Lower leg skin (tissue), 4 donors: ENCODE results near the gene HEBP1. TPM values are rescaled to one million over a fixed set of nuclear protein-coding genes. Genes with fewer than 3 reads are reported as not detected.

Source experiments
- DNase-seq, 2 donors: peaks; one replicate each; pipeline ENCODE4 v3.0.0-alpha.2; 2019; ENCODE audit warnings: low spot score in 2 of 2
- H3K4me3 ChIP-seq: fragments of 200-600 bp; sonication (generic); 2 replicates; pipeline ENCODE4 v1.5.1; 2017; ENCODE audit warnings: mild to moderate bottlenecking, low read depth; ENCODE audit not compliant: poor library complexity, severe bottlenecking
- POLR2A ChIP-seq, 2 donors: fragments of 450-650 bp; IDR thresholded peaks; one replicate each; pipeline ENCODE4 v1.6.1; 2016 to 2017; ENCODE audit warnings: antibody characterized with exemption in 2 of 2, mild to moderate bottlenecking in 1 of 2, moderate library complexity in 1 of 2
- WGBS, 2 donors: methylation state at CpG; one replicate each; pipeline ENCODE4 v1.1.5; 2018; 5-methylcytosine and 5-hydroxymethylcytosine counted together
- intact Hi-C: fragments of 100-400 bp; cut with DNase I; formaldehyde crosslinking; loops from one replicate; pipeline ENCODE4 v1.15.0; 2023; ENCODE audit warnings: low total_unique reads
- total RNA-seq, 4 donors: library from RNA; depleted of rRNA; stranded (reverse); fragments of >200 nt; gene quantifications; one replicate each; pipeline ENCODE4 v1.1.0, GENCODE V29; 2016
- TF ChIP-seq, protein P1 (sequence below), 3 donors: fragments of 450-650 bp; IDR thresholded peaks; one replicate each; pipeline ENCODE4 v1.5.1; 2016; ENCODE audit warnings: antibody characterized with exemption in 3 of 3, mild to moderate bottlenecking in 3 of 3, moderate library complexity in 2 of 3

HEBP1 gene
- total RNA-seq, result 10 to 100 TPM; 34.1 to 41.5 (median 37.5) TPM

DNA sequence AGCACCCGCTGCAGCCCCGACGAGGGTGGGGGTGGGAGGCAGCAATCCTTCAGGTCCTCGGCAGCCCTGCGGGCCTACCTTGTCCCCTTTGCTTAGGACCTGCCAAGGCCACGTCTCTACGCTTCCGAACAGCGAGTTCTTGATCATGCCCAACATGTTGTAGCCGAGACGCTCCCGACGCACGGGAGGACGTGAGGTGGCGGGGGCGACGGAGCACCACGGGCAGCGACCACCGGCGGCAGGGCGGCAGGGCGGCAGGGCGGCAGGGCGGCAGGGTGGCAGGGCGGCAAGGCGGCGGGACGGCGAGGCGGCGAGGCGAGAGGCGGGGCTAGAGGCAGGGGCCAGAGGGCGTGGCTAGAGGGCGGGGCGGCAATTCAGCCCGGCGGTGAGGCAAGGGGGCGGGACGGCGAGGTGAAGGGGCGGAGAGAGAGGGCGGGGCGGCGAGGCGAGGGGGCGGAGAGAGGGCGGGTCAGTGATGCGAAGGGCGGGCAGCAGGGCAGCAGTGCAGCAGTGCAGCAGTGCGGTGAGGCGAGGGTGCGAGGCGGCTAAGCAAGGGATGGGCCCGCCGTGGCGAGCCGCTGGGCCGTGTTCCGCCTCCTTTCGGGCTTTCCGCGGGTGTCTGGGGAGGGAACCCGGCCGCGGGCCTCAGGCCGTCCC is at the start of gene HEBP1:
TSS of gene HEBP1 (minus strand) at position 307 of the 657 bp plus-strand sequence. CDS start at position 156, 151 bp downstream.
- DNase-seq, result peak; percentile 93 to 99
- intact Hi-C loops, result no loop called here
- TF ChIP-seq, protein P1, sequence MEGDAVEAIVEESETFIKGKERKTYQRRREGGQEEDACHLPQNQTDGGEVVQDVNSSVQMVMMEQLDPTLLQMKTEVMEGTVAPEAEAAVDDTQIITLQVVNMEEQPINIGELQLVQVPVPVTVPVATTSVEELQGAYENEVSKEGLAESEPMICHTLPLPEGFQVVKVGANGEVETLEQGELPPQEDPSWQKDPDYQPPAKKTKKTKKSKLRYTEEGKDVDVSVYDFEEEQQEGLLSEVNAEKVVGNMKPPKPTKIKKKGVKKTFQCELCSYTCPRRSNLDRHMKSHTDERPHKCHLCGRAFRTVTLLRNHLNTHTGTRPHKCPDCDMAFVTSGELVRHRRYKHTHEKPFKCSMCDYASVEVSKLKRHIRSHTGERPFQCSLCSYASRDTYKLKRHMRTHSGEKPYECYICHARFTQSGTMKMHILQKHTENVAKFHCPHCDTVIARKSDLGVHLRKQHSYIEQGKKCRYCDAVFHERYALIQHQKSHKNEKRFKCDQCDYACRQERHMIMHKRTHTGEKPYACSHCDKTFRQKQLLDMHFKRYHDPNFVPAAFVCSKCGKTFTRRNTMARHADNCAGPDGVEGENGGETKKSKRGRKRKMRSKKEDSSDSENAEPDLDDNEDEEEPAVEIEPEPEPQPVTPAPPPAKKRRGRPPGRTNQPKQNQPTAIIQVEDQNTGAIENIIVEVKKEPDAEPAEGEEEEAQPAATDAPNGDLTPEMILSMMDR (IDR thresholded peaks at IDR 0.05), result no peak
- TF ChIP-seq POLR2A (IDR thresholded peaks at IDR 0.05), result no peak
- WGBS, 2 donors, result 0 to 1% methylated on average over 42 to 44 of the region's 69 CpGs
- H3K4me3 ChIP-seq, result peak within 1 kb of the TSS; percentile 63

- no peak overlapping the region for H3K4me3 ChIP-seq
- TF ChIP-seq POLR2A (IDR thresholded peaks at IDR 0.05), result no peak
- TF ChIP-seq, protein P1 (IDR thresholded peaks at IDR 0.05), result no peak
- no peak for DNase-seq
- intact Hi-C loops, result no loop called here
- 44 to 59% methylated on average over 3 of the region's 3 CpGs for WGBS, 2 donors
Observed at GRCh38 chr12:13049816-13050215, 49.8 kb upstream of the HEBP1 start.

- TF ChIP-seq, protein P1 (IDR thresholded peaks at IDR 0.05), result no peak
- no peak for TF ChIP-seq POLR2A (IDR thresholded peaks at IDR 0.05)
- WGBS, 2 donors, result 80 to 81% methylated on average over 1 of the region's 1 CpG
- no peak overlapping the region for H3K4me3 ChIP-seq
- intact Hi-C loops, result no loop called here
- DNase-seq, result no peak
Observed at GRCh38 chr12:13046964-13047363, 46.9 kb upstream of the HEBP1 start.

DNA sequence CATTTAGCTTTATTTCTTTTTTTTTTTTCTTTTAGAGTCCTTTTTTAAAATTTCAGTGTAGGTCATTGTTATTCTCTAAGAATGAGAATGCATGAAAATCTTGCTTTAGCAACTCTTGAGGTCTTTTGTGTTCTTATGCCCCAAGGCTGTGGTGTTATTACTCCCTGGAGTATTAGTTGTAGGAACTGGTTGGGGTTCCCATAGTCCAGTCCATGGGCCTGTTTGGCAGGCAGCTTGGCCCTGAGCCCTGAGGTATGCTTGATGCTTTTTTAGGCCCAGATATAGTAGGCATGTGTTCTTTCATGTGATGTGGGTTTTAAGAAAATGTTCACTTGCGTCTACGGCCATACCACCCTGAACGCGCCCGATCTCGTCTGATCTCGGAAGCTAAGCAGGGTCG is 45.8 kb upstream of the HEBP1 start:
- TF ChIP-seq, protein P1 (IDR thresholded peaks at IDR 0.05), result no peak
- TF ChIP-seq POLR2A (IDR thresholded peaks at IDR 0.05), result no peak
- no peak overlapping the region for H3K4me3 ChIP-seq
- intact Hi-C loops, result no loop called here
- no peak for DNase-seq
- WGBS, 2 donors, result 91% methylated on average over 8 of the region's 8 CpGs; no CpG with 5 or more reads in 1 of the 2 donors

DNA sequence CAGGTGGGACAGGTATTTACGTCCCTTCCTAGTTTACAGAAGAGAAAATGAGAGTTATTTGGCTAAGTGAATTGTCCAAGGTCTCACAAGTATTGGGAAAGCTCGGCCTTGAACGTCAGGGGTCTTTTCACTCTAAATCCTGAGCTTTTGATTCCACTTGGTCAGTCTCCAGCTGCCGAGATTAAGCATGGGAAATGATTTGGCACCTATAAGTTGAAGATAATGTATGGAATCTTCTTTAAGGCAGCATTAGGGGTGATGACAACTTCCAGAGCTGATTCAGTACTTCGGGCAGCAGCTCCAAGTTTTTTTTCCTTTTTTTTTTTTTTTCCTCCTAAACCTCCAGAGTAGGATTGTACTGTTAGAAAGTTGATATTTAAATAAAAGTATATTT is 44.8 kb upstream of the HEBP1 start:
- no peak for DNase-seq
- peak overlapping the region; percentile 97 for H3K4me3 ChIP-seq
- 3 to 4% methylated on average over 5 of the region's 5 CpGs for WGBS, 2 donors
- intact Hi-C loops, result no loop called here
- no peak for TF ChIP-seq POLR2A (IDR thresholded peaks at IDR 0.05)
- TF ChIP-seq, protein P1 (IDR thresholded peaks at IDR 0.05), result no peak
